OCI-LY3 (cell line): ENCODE results near the gene AGRN.

ENCODE experiments used
- EZH2phosphoT487 ChIP-seq: fragments of 200-600 bp; shearing (Covaris generic); IDR thresholded peaks from 2 replicates; pipeline ENCODE4 v1.6.1; 2018; ENCODE audit warnings: antibody characterized with exemption, mixed run types, low read depth
- TF ChIP-seq, protein P1 (sequence below): fragments of 200-600, 300-600 bp; sonication (generic); IDR thresholded peaks from 2 replicates; pipeline ENCODE4 v1.5.1; 2014; ENCODE audit warnings: antibody characterized with exemption, low read length, low read depth

DNA sequence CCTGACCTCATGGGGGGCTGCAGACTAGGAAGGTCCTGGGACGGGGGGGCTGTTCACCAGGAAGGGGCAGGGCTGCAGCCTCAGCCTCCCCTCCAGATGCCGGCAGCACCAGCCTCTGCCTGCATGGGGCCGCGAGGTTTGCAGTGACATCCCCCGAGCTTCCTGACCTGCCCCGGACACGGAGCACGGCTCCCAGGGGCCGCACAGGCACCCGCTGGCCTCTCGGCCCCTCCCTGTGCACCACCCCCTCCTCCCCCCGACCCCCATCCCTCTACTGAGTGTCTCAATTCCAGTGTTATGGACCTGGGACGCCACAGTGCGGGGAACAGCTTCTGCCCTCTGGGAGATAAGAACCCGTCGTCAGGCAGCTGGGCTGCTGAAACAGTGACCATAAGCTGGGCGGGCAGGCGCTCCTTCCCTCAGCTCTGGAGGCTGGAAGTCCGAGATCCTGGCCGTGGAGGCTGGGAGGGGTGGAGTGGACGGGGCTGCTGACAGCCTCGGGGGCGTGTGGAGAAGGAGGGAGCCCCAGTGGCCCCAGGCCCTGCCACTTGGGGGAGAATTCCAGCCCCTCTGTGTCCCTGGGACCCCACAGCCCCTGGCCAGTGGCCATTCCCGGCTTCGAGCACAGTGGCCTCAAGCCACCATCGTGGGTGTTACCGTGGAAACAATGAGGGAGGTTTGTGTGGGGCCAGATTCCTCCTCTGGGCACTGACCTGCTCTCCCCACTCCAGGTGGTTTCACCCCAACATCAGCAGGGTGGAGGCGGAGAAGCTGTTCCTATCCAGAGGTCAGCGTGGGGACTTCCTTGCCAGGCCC lies 42.6 kb downstream of the AGRN start:
- TF ChIP-seq, protein P1, sequence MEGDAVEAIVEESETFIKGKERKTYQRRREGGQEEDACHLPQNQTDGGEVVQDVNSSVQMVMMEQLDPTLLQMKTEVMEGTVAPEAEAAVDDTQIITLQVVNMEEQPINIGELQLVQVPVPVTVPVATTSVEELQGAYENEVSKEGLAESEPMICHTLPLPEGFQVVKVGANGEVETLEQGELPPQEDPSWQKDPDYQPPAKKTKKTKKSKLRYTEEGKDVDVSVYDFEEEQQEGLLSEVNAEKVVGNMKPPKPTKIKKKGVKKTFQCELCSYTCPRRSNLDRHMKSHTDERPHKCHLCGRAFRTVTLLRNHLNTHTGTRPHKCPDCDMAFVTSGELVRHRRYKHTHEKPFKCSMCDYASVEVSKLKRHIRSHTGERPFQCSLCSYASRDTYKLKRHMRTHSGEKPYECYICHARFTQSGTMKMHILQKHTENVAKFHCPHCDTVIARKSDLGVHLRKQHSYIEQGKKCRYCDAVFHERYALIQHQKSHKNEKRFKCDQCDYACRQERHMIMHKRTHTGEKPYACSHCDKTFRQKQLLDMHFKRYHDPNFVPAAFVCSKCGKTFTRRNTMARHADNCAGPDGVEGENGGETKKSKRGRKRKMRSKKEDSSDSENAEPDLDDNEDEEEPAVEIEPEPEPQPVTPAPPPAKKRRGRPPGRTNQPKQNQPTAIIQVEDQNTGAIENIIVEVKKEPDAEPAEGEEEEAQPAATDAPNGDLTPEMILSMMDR = no peak
- TF ChIP-seq EZH2phosphoT487 = no peak
